Measurements from ENCODE around the gene OR10S1.

GRCh38 chr11:123995119-123995518, 17.5 kb upstream of the OR10S1 start, which contains the start of gene OR10G6:
- no peak for TF ChIP-seq CTCF (IDR thresholded peaks at IDR 0.05)
- TF ChIP-seq POLR2A (IDR thresholded peaks at IDR 0.05) = no peak
